ENCODE data around the gene CNIH3.

CNIH3 gene

GRCh38 chr1:224620105-224620504, 4.0 kb downstream of the CNIH3 start:
- no peak overlapping the region for H3K9ac ChIP-seq
- H3K9me3 ChIP-seq (replicated peaks in 1 of 11), result peaks cover 37 to 47% (median 44%) of the 10 kb centered on the region in 11 experiments
- no peak overlapping the region for H3K4me3 ChIP-seq
- peaks cover 0 to 8% (median 0%) of the 10 kb centered on the region in 11 experiments; a peak in 1 of 22 replicates for H3K36me3 ChIP-seq
- H4K20me1 ChIP-seq, result peaks cover 0 to 14% (median 0%) of the 10 kb centered on the region in 11 experiments; a peak in 1 of 22 replicates
- H3K27ac ChIP-seq, result no peak overlapping the region
- H3K27me3 ChIP-seq, result peaks cover 41 to 58% (median 49%) of the 10 kb centered on the region in 11 experiments
- no peak for TF ChIP-seq Cebpa-rat (IDR thresholded peaks at IDR 0.05)
- peaks cover 24 to 29% (median 28%) of the 10 kb centered on the region in 10 experiments for H3K4me1 ChIP-seq
- no peak overlapping the region for H3K4me2 ChIP-seq

GRCh38 chr1:224621813-224622682, 5.9 kb downstream of the CNIH3 start:
- Histone ChIP-seq H3K27me3 (peaks cover 21 to 45% (median 30%) of the 10 kb centered on the region in 11 experiments), H3K27ac (no peak overlapping the region), H3K9me3 (replicated peaks in 1 of 11) (peaks cover 17 to 28% (median 24%) of the 10 kb centered on the region in 11 experiments), H3K9ac (no peak overlapping the region), H3K4me1 (peaks cover 24 to 31% (median 27%) of the 10 kb centered on the region in 10 experiments), H3K4me2 (peak overlapping the region in 5 of 11 experiments; percentile 65 to 87 (median 84); a peak in 6 of 22 replicates), H3K36me3 (peaks cover 0 to 4% (median 0%) of the 10 kb centered on the region in 11 experiments; a peak in 1 of 22 replicates), H4K20me1 (peaks cover 0 to 14% (median 0%) of the 10 kb centered on the region in 11 experiments; a peak in 1 of 22 replicates), H3K4me3 (no peak overlapping the region)
- TF ChIP-seq Cebpa-rat (IDR thresholded peaks at IDR 0.05), result no peak

GRCh38 chr1:224622831-224623230, 6.7 kb downstream of the CNIH3 start:
- H4K20me1 ChIP-seq, result peaks cover 0 to 14% (median 0%) of the 10 kb centered on the region in 11 experiments; a peak in 1 of 22 replicates
- peak overlapping the region in 7 of 11 experiments; percentile 18 to 85 (median 62); a peak in 9 of 22 replicates for H3K27ac ChIP-seq
- H3K4me2 ChIP-seq, result peak overlapping the region; percentile 65 to 93 (median 85)
- peaks cover 9 to 20% (median 17%) of the 10 kb centered on the region in 11 experiments; a peak in 21 of 22 replicates for H3K9me3 ChIP-seq (replicated peaks in 1 of 11)
- no peak for TF ChIP-seq Cebpa-rat (IDR thresholded peaks at IDR 0.05)
- H3K4me1 ChIP-seq, result peaks cover 24 to 31% (median 27%) of the 10 kb centered on the region in 10 experiments
- no peak overlapping the region for H3K4me3 ChIP-seq
- H3K36me3 ChIP-seq, result no peaks in the 10 kb centered on the region
- peak overlapping the region in 3 of 11 experiments; percentile 28 to 69 (median 56); a peak in 2 of 22 replicates for H3K9ac ChIP-seq
- peaks cover 14 to 37% (median 22%) of the 10 kb centered on the region in 11 experiments for H3K27me3 ChIP-seq

GRCh38 chr1:224623310-224623714, 7.2 kb downstream of the CNIH3 start:
- Histone ChIP-seq H3K4me2 (peak overlapping the region; percentile 65 to 93 (median 85)), H3K4me3 (no peak overlapping the region), H3K9me3 (replicated peaks in 1 of 11) (peaks cover 7 to 15% (median 13%) of the 10 kb centered on the region in 11 experiments; a peak in 20 of 22 replicates), H3K4me1 (peaks cover 24 to 31% (median 27%) of the 10 kb centered on the region in 10 experiments), H3K36me3 (no peaks in the 10 kb centered on the region), H3K9ac (peak overlapping the region in 8 of 11 experiments; percentile 3 to 69 (median 26); a peak in 8 of 22 replicates), H4K20me1 (peaks cover 0 to 14% (median 0%) of the 10 kb centered on the region in 11 experiments; a peak in 1 of 22 replicates), H3K27me3 (peaks cover 9 to 33% (median 17%) of the 10 kb centered on the region in 11 experiments), H3K27ac (peak overlapping the region in 9 of 11 experiments; percentile 7 to 85 (median 52); a peak in 16 of 22 replicates)
- no peak for TF ChIP-seq Cebpa-rat (IDR thresholded peaks at IDR 0.05)

- H3K9me3 ChIP-seq (replicated peaks in 1 of 11), result peaks cover 7 to 15% (median 13%) of the 10 kb centered on the region in 11 experiments; a peak in 20 of 22 replicates
- peaks cover 24 to 31% (median 27%) of the 10 kb centered on the region in 10 experiments for H3K4me1 ChIP-seq
- H3K4me3 ChIP-seq, result 0 out of 20 replicates have a peak overlapping the region, but pooled peaks of 1 of the 10 experiments have one; percentile 14
- H3K27ac ChIP-seq, result peak overlapping the region in 10 of 11 experiments; percentile 46 to 86 (median 76); a peak in 20 of 22 replicates
- H4K20me1 ChIP-seq, result peaks cover 0 to 14% (median 0%) of the 10 kb centered on the region in 11 experiments; a peak in 1 of 22 replicates
- H3K27me3 ChIP-seq, result peaks cover 4 to 27% (median 12%) of the 10 kb centered on the region in 11 experiments; a peak in 21 of 22 replicates
- TF ChIP-seq Cebpa-rat (IDR thresholded peaks at IDR 0.05), result peak in 5 of 11 experiments; percentile 15 to 33 (median 23); a peak in 3 of 22 replicates
- no peaks in the 10 kb centered on the region for H3K36me3 ChIP-seq
- H3K4me2 ChIP-seq, result peak overlapping the region; percentile 65 to 93 (median 85)
- H3K9ac ChIP-seq, result peak overlapping the region; percentile 3 to 69 (median 50); a peak in 19 of 22 replicates
Measured at GRCh38 chr1:224623743-224624333, 7.7 kb downstream of the CNIH3 start.

GRCh38 chr1:224624432-224624831, 8.3 kb downstream of the CNIH3 start:
- Histone ChIP-seq H3K9ac (peak overlapping the region in 10 of 11 experiments; percentile 33 to 69 (median 52); a peak in 18 of 22 replicates), H3K9me3 (replicated peaks in 1 of 11) (peaks cover 7 to 15% (median 13%) of the 10 kb centered on the region in 11 experiments; a peak in 20 of 22 replicates), H3K27me3 (peaks cover 0 to 21% (median 6%) of the 10 kb centered on the region in 11 experiments; a peak in 12 of 22 replicates), H3K27ac (peak overlapping the region in 10 of 11 experiments; percentile 46 to 86 (median 76); a peak in 20 of 22 replicates), H4K20me1 (peaks cover 0 to 14% (median 0%) of the 10 kb centered on the region in 11 experiments; a peak in 1 of 22 replicates), H3K4me2 (peak overlapping the region; percentile 65 to 93 (median 85)), H3K4me3 (0 out of 20 replicates have a peak overlapping the region, but pooled peaks of 1 of the 10 experiments have one; percentile 14), H3K4me1 (peaks cover 24 to 31% (median 27%) of the 10 kb centered on the region in 10 experiments), H3K36me3 (no peaks in the 10 kb centered on the region)
- no peak for TF ChIP-seq Cebpa-rat (IDR thresholded peaks at IDR 0.05)

GRCh38 chr1:224626042-224626441, 9.9 kb downstream of the CNIH3 start:
- H4K20me1 ChIP-seq, result peaks cover 0 to 14% (median 0%) of the 10 kb centered on the region in 11 experiments; a peak in 1 of 22 replicates
- H3K9me3 ChIP-seq (replicated peaks in 1 of 11), result peaks cover 7 to 15% (median 12%) of the 10 kb centered on the region in 11 experiments; a peak in 20 of 22 replicates
- H3K4me1 ChIP-seq, result peaks cover 24 to 31% (median 27%) of the 10 kb centered on the region in 10 experiments
- no peaks in the 10 kb centered on the region for H3K36me3 ChIP-seq
- peaks cover 0 to 14% (median 0%) of the 10 kb centered on the region in 11 experiments; a peak in 3 of 22 replicates for H3K27me3 ChIP-seq
- no peak overlapping the region for H3K27ac ChIP-seq
- H3K9ac ChIP-seq, result no peak overlapping the region
- H3K4me2 ChIP-seq, result no peak overlapping the region
- no peak for TF ChIP-seq Cebpa-rat (IDR thresholded peaks at IDR 0.05)
- no peak overlapping the region for H3K4me3 ChIP-seq

- no peak overlapping the region for H3K4me3 ChIP-seq
- no peak overlapping the region for H3K4me2 ChIP-seq
- H3K27ac ChIP-seq, result no peak overlapping the region
- no peaks in the 10 kb centered on the region for H3K36me3 ChIP-seq
- H3K4me1 ChIP-seq, result peaks cover under 1 to 6% (median 3%) of the 10 kb centered on the region in 10 experiments; a peak in 18 of 20 replicates
- H3K9me3 ChIP-seq (replicated peaks in 1 of 11), result no peaks in the 10 kb centered on the region
- H3K27me3 ChIP-seq, result peaks cover 0 to 8% (median 0%) of the 10 kb centered on the region in 11 experiments; a peak in 1 of 22 replicates
- TF ChIP-seq Cebpa-rat (IDR thresholded peaks at IDR 0.05), result no peak
- H4K20me1 ChIP-seq, result no peaks in the 10 kb centered on the region
- no peak overlapping the region for H3K9ac ChIP-seq
Measured at GRCh38 chr1:224629965-224630364, 13.8 kb downstream of the CNIH3 start.

Measured in BLaER1 treated with 17β-estradiol and CSF1 and Interleukin-3, amounts not matched to agents 10 nM and 100 nM (cell line).